Skeletal muscle tissue (tissue), 4 donors: Measurements from ENCODE around the gene ZAP70. TPM values are rescaled to one million over a fixed set of nuclear protein-coding genes. Genes with fewer than 3 reads are reported as not detected.
"Not testable (repeated sequence)": the region's sequence is repeated elsewhere in the genome, so short reads cannot be mapped to it uniquely, and the experiment has no call there.

Experiments used
- H3K27ac ChIP-seq: one replicate; pipeline ENCODE4 v1.7.0; 2013; ENCODE audit warnings: mild to moderate bottlenecking, low read depth, low read length, inconsistent platforms
- H3K27me3 ChIP-seq, 3 donors: one replicate each; pipeline ENCODE4 v1.7.0; 2013; ENCODE audit warnings: low read length in 3 of 3; ENCODE audit not compliant: control insufficient read depth in 3 of 3, insufficient read depth in 3 of 3
- H3K36me3 ChIP-seq, 3 donors: one replicate each; pipeline ENCODE4 v1.7.0; 2013; ENCODE audit warnings: low read length in 3 of 3; ENCODE audit not compliant: control insufficient read depth in 3 of 3, insufficient read depth in 3 of 3
- H3K4me1 ChIP-seq, 3 donors: one replicate each; pipeline ENCODE4 v1.7.0; 2013; ENCODE audit warnings: low read length in 3 of 3, mild to moderate bottlenecking in 3 of 3; ENCODE audit not compliant: control insufficient read depth in 3 of 3, insufficient read depth in 3 of 3
- H3K4me3 ChIP-seq, 3 donors: one replicate each; pipeline ENCODE4 v1.7.0; 2013; ENCODE audit warnings: low read length in 3 of 3
- H3K9ac ChIP-seq, 3 donors: one replicate each; pipeline ENCODE4 v1.7.0; 2013; ENCODE audit warnings: low read length in 3 of 3, mild to moderate bottlenecking in 3 of 3, moderate library complexity in 2 of 3, low read depth in 1 of 3
- H3K9me3 ChIP-seq, 3 donors: one replicate each; pipeline ENCODE4 v1.7.0; 2013; ENCODE audit warnings: low read length in 3 of 3; ENCODE audit not compliant: control insufficient read depth in 3 of 3
- total RNA-seq: library from RNA; depleted of rRNA; stranded (reverse); fragments of >200 nt; gene quantifications from one replicate; pipeline ENCODE4 v1.2.3, GENCODE V29; 2014
- donor health status: Osteomylitis.

Gene ZAP70
- 3.1 TPM for total RNA-seq

DNA sequence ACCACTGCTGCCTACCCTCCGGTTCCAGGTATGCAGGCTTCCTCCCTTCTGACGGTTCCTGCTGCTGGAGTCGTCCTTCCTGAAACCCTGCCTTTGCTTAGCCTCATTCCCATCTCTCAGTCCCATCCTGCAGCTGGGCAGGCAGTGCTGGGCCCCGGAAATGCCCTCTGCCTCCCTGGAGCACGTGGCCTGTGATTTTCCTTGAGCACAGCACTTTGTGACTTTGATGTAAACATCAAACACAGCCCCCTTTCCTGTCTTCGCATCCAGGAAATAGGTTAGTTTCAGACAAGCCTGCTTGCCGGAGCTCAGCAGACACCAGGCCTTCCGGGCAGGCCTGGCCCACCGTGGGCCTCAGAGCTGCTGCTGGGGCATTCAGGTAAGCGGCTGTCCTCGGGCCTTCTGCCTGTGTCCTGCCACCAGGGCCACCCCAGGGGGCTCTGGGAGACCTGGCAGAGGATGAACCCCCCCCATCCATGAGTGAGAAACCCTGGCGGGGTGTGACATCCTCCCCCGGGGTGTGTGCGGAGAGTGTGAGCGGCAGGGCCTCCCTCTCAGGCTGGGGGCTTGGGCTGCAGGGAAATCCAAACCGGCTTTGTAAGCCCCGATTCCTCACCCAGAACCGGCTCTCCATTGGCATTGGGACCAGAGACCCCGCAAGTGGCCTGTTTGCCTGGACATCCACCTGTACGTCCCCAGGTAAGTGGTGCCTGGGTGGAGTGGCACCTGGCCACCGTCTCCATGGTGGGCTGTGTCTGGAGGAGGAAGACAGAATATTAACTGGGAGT lies at the start of gene ZAP70:
TSS of gene ZAP70 (plus strand) at position 281 of the 788 bp plus-strand sequence. CDS start 10,461 bp downstream, outside the sequence.
- H3K36me3 ChIP-seq, result no peaks in the 10 kb centered on the region
- H3K27me3 ChIP-seq, result peaks cover 0 to 5% (median 0%) of the 10 kb centered on the region in 3 donors
- H3K9me3 ChIP-seq, result no peaks in the 10 kb centered on the region
- H3K9ac ChIP-seq, result no peak within 1 kb of the TSS
- no peaks in the 10 kb centered on the region for H3K4me1 ChIP-seq
- no peak within 1 kb of the TSS for H3K27ac ChIP-seq
- no peak within 1 kb of the TSS for H3K4me3 ChIP-seq

DNA sequence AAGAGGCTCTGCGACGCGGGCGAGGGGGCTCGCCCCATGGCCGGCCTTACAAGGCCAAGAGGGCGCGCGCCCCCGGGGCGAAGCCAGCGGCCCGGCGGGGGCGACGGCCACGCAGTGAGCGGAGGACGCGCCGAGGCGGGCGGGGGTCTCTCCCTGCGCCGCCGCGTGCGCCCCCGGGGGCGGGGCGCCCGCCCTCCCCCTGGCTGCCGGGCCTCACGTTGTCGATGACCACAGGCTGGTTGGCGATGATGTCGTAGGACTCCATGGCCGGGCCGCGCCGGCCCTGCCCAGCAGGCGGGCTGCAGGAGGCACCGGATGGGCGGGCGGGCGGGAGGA lies 49.8 kb upstream of the ZAP70 start:
- Histone ChIP-seq H3K27me3 (no peaks in the 10 kb centered on the region), H3K4me1 (peaks cover 22 to 33% (median 30%) of the 10 kb centered on the region in 3 donors), H3K4me3 (peak overlapping the region; percentile 83 to 96 (median 93)), H3K36me3 (peaks cover 16% of the 10 kb centered on the region in 3 donors), H3K27ac (peak overlapping the region; percentile 94), H3K9me3 (no peaks in the 10 kb centered on the region), H3K9ac (peak overlapping the region; percentile 84 to 92 (median 84))

DNA sequence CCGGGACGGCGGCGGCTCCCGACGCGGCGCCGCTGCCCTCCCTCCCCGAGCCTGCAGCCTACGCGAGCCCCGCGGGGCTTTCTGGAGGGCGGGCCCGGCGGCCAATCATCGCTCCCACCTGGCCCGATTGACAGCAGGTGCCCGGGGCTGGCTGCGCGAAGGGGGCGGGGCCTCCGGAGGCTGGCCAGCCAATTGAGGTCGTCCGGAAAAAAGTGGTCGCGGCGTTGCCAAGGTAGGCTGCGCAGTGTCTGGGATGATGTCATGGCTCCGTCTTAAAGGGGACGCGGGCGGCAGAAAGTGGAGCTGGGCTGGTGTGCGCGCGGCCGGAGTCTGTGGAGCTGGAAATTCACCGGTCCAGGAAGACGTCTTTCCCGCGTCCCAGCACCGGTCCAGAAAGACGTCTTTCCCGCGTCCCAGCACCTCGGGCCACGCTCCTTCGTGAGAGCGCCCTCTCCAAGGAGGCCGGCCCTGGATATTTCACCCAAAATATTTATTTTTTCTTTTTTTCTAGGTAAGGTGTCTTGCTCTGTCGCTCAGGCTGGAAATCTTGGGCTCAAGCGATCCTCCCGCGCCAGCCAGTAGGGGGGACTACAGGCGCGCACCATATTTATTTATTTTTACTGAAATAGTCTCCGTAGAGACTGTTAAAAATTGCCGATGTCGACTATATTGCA lies 49.3 kb upstream of the ZAP70 start, which contains the start of gene ACTR1B:
TSS of gene ACTR1B (minus strand) at position 83 of the 674 bp plus-strand sequence. CDS start 154 bp downstream, outside the sequence.
- peak within 1 kb of the TSS; percentile 83 to 96 (median 93) for H3K4me3 ChIP-seq
- peak within 1 kb of the TSS; percentile 94 for H3K27ac ChIP-seq
- H3K9ac ChIP-seq, result peak within 1 kb of the TSS; percentile 89 to 97 (median 93)
- H3K9me3 ChIP-seq, result no peaks in the 10 kb centered on the region
- H3K27me3 ChIP-seq, result no peaks in the 10 kb centered on the region
- H3K36me3 ChIP-seq, result peaks cover 10 to 11% (median 11%) of the 10 kb centered on the region in 3 donors
- H3K4me1 ChIP-seq, result peaks cover 22 to 33% (median 30%) of the 10 kb centered on the region in 3 donors

DNA sequence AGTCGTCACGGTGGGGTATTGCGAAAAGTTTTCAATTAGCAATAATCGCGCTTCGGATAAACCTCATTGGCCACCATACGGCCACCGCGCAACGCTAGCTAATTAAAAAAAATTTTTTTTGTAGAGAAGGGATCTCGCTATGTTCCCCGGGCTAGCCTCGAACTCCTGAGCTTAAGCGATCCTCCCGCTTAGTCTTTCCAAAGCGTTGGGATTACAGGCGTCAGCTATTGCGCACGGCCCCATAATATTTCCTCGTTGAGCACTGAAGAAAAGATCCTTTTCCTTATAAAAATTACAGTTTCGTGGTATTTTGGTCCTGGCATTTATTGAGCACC lies 48.8 kb upstream of the ZAP70 start:
- Histone ChIP-seq H3K4me3 (peak overlapping the region; percentile 73 to 87 (median 82)), H3K27me3 (no peaks in the 10 kb centered on the region), H3K9ac (peak overlapping the region; percentile 89 to 97 (median 93)), H3K9me3 (no peaks in the 10 kb centered on the region), H3K27ac (peak overlapping the region; percentile 92), H3K4me1 (peaks cover 22 to 33% (median 30%) of the 10 kb centered on the region in 3 donors), H3K36me3 (peaks cover 7% of the 10 kb centered on the region in 3 donors)

DNA sequence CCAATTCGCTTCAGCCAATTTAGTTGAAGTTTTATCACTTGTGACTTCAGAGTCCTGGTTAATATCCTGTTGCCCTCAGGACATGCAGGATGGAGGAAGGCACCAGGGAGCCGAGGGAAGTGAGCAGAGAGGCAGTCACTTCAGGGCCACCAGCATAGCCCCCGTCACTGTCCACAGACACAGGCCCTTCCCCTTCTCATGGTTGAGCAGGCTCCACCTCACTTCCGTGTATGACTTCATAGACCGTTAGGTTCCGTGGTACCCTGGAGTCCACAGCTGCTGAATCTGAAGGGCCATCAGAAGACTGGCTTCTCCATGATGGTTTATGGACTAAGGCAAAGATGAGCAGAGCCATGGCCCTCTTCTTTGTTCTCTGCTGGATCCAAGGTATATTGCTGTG lies 43.9 kb upstream of the ZAP70 start, which contains the start of gene C2orf92:
TSS of gene C2orf92 (plus strand) at position 266 of the 400 bp plus-strand sequence. CDS start at position 342, 76 bp downstream.
- Histone ChIP-seq H3K27ac (no peak within 1 kb of the TSS), H3K27me3 (no peaks in the 10 kb centered on the region), H3K36me3 (peaks cover 0 to 2% (median 2%) of the 10 kb centered on the region in 3 donors), H3K9ac (no peak within 1 kb of the TSS), H3K9me3 (no peaks in the 10 kb centered on the region), H3K4me1 (peaks cover 0 to 2% (median 0%) of the 10 kb centered on the region in 3 donors), H3K4me3 (no peak within 1 kb of the TSS)

DNA sequence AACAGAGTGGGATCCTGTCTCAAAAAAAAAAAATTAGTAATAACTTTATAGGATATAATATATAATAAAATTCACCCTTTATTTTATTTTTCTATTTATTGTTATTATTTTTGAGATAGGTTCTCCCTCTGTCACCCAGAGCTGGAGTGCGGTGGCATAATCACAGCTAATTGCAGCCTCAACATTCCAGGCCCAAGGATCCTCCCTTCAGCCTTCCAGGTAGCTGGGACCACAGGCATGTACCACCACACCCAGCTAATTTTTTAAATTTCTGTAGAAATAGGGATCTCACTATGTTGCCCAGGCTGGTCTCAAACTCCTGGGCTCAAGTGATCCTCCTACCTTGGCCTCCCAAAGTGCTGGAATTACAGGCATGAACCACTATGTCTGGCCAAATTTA lies 42.9 kb upstream of the ZAP70 start:
- Histone ChIP-seq H3K27ac (no peak overlapping the region), H3K36me3 (peaks cover 0 to 2% (median 2%) of the 10 kb centered on the region in 3 donors), H3K4me3 (no peak overlapping the region), H3K4me1 (no peaks in the 10 kb centered on the region), H3K27me3 (no peaks in the 10 kb centered on the region), H3K9me3 (no peaks in the 10 kb centered on the region), H3K9ac (no peak overlapping the region)

DNA sequence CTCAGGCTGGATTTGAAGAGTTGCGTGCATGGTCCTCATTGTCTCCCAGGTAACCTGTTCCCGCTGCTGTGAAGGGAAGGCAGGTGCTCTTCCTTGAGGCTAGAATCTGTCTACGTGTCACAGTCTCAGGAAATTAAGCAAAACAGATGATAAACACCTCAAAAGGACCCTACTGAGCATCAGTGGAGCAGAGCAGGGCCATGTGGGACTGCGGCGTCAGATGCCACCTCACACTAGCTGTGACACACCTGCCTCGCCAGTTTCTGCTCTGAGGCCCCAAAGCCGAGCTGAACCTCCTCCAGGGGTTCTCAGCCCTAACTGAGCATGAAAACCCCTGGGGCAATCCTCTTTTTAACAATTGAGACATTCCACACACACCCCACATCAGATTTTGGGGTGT lies 41.9 kb upstream of the ZAP70 start:
- Histone ChIP-seq H3K27ac (no peak overlapping the region), H3K9ac (no peak overlapping the region), H3K9me3 (no peaks in the 10 kb centered on the region), H3K4me3 (no peak overlapping the region), H3K36me3 (peaks cover 0 to 2% (median 2%) of the 10 kb centered on the region in 3 donors), H3K27me3 (no peaks in the 10 kb centered on the region), H3K4me1 (no peaks in the 10 kb centered on the region)

DNA sequence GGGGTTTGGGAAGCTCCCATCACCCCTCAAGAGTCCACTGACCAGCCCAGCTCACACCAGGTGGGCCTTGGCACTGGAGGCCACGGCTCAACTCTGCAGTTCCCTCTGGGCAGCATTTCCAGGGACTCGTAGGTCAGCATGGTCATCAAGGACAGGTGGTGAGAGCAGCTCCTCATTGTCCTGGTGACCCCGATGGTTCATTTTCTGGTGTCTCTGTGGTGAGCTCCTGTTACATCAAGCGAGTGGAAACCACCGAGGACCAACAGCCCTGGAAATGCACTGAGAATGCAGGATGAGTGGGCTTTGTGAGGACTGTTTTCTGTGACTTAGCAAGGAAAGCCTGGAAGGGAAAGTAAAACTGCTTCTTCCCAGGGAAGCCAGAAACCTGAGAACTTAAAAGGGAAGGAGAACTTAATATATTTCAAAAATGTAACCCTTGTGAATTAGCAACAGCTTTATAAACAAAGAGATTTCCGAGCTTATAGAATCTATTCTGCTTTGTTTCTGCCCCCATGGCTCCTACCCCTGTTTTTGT lies 40.7 kb upstream of the ZAP70 start:
- H3K4me1 ChIP-seq, H3K27ac ChIP-seq, H3K9me3 ChIP-seq, H3K27me3 ChIP-seq, H3K36me3 ChIP-seq, H3K9ac ChIP-seq, H3K4me3 ChIP-seq: not testable (repeated sequence)

DNA sequence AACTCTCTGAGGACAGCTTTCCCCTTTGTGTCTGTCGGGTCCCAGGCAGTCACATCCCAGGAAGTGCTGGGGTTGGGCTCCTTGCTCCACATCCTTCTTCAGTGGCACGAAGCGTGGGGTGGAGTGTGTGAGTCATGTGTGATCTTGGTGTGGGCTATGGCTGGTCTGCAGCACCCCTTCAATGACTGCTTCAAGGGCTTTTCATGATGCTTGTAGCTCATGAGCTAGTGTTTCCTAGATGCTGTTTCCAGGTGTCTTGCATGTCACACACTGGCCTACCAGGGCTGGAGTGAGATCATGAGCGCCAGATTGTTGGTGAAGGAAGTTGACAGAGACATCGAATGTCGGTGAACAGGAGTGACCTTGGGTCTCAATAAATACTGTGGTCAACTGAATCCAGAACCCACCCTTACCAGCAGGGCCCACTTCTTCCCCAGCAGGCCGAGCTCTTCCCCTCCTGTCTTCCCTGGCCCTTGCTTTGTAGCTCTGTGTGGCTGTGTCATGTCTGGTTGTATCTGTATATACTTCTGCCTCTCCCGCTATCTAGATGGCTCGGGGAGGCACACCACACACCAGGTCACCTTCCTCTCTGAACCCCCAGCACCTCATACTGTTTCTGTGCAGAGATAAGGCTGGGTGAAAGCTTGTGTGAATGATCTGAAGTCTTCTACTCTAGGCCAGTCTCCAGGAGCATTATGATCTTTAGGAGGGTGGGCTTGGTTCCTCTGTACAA lies 40.0 kb upstream of the ZAP70 start:
- Histone ChIP-seq H3K27ac (no peak overlapping the region), H3K27me3 (no peaks in the 10 kb centered on the region), H3K9ac (no peak overlapping the region), H3K9me3 (no peaks in the 10 kb centered on the region), H3K4me1 (no peaks in the 10 kb centered on the region), H3K36me3 (peaks cover 0 to 2% (median 2%) of the 10 kb centered on the region in 3 donors), H3K4me3 (no peak overlapping the region)
